CD4-positive, alpha-beta T cell (primary cell): ENCODE results near the gene KAT2B. TPM values are rescaled to one million over a fixed set of nuclear protein-coding genes. Genes with fewer than 3 reads are reported as not detected.

Experiments
- ATAC-seq: fragments of 200-7000 bp; cut with Tn5 transposase; one replicate; pipeline ENCODE4 v1.10.0; 2022; ENCODE audit warnings: mild to moderate bottlenecking; ENCODE audit not compliant: poor library complexity
- CTCF ChIA-PET: fragments of 350-600 bp; sonication (Branson Sonifier 250); formaldehyde crosslinking; loops from one replicate; lab custom pipeline; 2021; ENCODE audit warnings: antibody characterized with exemption, inconsistent platforms; lab: Charles Lee
- POLR2A ChIA-PET: fragments of 350-600 bp; sonication (Branson Sonifier 250); formaldehyde crosslinking; loops from one replicate; lab custom pipeline; 2021; ENCODE audit warnings: antibody characterized with exemption, inconsistent platforms; lab: Charles Lee
- DNase-seq, 14 experiments: peaks; one replicate each; pipeline ENCODE4 v3.0.0-alpha.2; 2013 to 2020; ENCODE audit warnings: mixed read lengths in 2 of 14
- H3K27ac ChIP-seq, 2 donors: one replicate each; pipeline versions ENCODE4 v1.5.1 to v1.7.0; 2013; ENCODE audit warnings: low read length in 2 of 2, low read depth in 1 of 2, mild to moderate bottlenecking in 1 of 2
- H3K27me3 ChIP-seq, 2 experiments: 1 replicate in 1 of 2; 2 replicates in 1 of 2; pipeline versions ENCODE4 v1.6.1 to v1.7.0; 2013; ENCODE audit warnings: low read length in 2 of 2, control low read depth in 1 of 2, mild to moderate bottlenecking in 1 of 2, moderate library complexity in 1 of 2; ENCODE audit not compliant: insufficient read depth in 2 of 2, control insufficient read depth in 1 of 2
- H3K36me3 ChIP-seq: one replicate; pipeline ENCODE4 v1.6.1; 2013; ENCODE audit warnings: low read length, control low read depth; ENCODE audit not compliant: insufficient read depth
- H3K4me1 ChIP-seq: one replicate; pipeline ENCODE4 v1.6.1; 2013; ENCODE audit warnings: low read length, control low read depth; ENCODE audit not compliant: insufficient read depth
- H3K4me3 ChIP-seq: one replicate; pipeline ENCODE4 v1.5.1; 2013; ENCODE audit warnings: mild to moderate bottlenecking, low read length, moderate library complexity
- H3K9me3 ChIP-seq, 2 experiments: 1 replicate in 1 of 2; 2 replicates in 1 of 2; pipeline versions ENCODE4 v1.6.1 to v1.7.0; 2013; ENCODE audit warnings: low read length in 2 of 2, mild to moderate bottlenecking in 2 of 2, control low read depth in 1 of 2, moderate library complexity in 1 of 2; ENCODE audit not compliant: control insufficient read depth in 1 of 2, insufficient read depth in 1 of 2
- H3K27ac Mint-ChIP-seq: one replicate; pipeline ENCODE4 v1.8.0; 2020; ENCODE audit warnings: mixed read lengths
- H3K27me3 Mint-ChIP-seq: one replicate; pipeline ENCODE4 v1.8.0; 2021; ENCODE audit warnings: mixed read lengths
- H3K36me3 Mint-ChIP-seq: one replicate; pipeline ENCODE4 v1.8.0; 2021; ENCODE audit warnings: low read depth, mixed read lengths
- H3K4me1 Mint-ChIP-seq: one replicate; pipeline ENCODE4 v1.8.0; 2021; ENCODE audit warnings: low read depth, mixed read lengths
- H3K4me3 Mint-ChIP-seq: one replicate; pipeline ENCODE4 v1.8.0; 2020; ENCODE audit warnings: mild to moderate bottlenecking, mixed read lengths
- H3K9me3 Mint-ChIP-seq: one replicate; pipeline ENCODE4 v1.8.0; 2020; ENCODE audit warnings: mixed read lengths
- CTCF ChIP-seq: fragments of 200-600 bp; IDR thresholded peaks from one replicate; pipeline ENCODE4 v1.8.0; 2022; ENCODE audit warnings: antibody characterized with exemption, mild to moderate bottlenecking
- intact Hi-C, 2 experiments: fragments of 100-400 bp; cut with DNase I in 1 of 2; cut with micrococcal nuclease in 1 of 2; formaldehyde crosslinking; loops; one replicate each; pipeline versions ENCODE4 v1.15.1 to v1.9.0; 2023 to 2025; cut with DNase I, micrococcal nuclease
- total RNA-seq, 174 experiments: library from RNA in 2 of 174; stranded (reverse) in 2 of 174; gene quantifications; one replicate each; pipeline ENCODE4 v1.2.3 and lab custom pipeline; 2021 to 2026

KAT2B gene
- total RNA-seq, 2 experiments from 2014 or later = 50.9 to 54.4 TPM

GRCh38 chr3:20083253-20083652 lies 43.0 kb downstream of the KAT2B start:
- no peak overlapping the region for H3K4me3 ChIP-seq
- no peak for TF ChIP-seq CTCF
- no peak for ATAC-seq
- H3K9me3 ChIP-seq = no peaks in the 10 kb centered on the region
- Mint-ChIP-seq H3K36me3 (peaks cover 69% of the 10 kb centered on the region), H3K4me3 (no peak overlapping the region), H3K9me3 (no peaks in the 10 kb centered on the region), H3K4me1 (peaks cover 22% of the 10 kb centered on the region), H3K27me3 (no peaks in the 10 kb centered on the region), H3K27ac (peak overlapping the region; percentile 4)
- CTCF ChIA-PET = interaction anchor here (1.0 to 2.3 kb wide), 2 partner anchors 20 to 43 kb away, joined by 4 to 7 read pairs; partner anchors contain the start of gene KAT2B
- H3K36me3 ChIP-seq = peaks cover 20% of the 10 kb centered on the region
- intact Hi-C loops = no loop called here
- DNase-seq = no peak
- peaks cover 5% of the 10 kb centered on the region for H3K4me1 ChIP-seq
- no peaks in the 10 kb centered on the region for H3K27me3 ChIP-seq
- POLR2A ChIA-PET = interaction anchor here (0.8 kb wide), 1 partner anchor 71 kb away, joined by 3 read pairs; no protein-coding TSS in a partner anchor
- no peak overlapping the region for H3K27ac ChIP-seq

- DNase-seq (no peak), ATAC-seq (no peak)
- no peak overlapping the region for H3K27ac Mint-ChIP-seq
- no peaks in the 10 kb centered on the region for H3K9me3 Mint-ChIP-seq
- CTCF ChIA-PET = interaction anchor here (0.8 to 2.3 kb wide), 3 partner anchors 20 to 53 kb away, joined by 3 to 7 read pairs (median 3); no protein-coding TSS in a partner anchor
- H3K4me1 Mint-ChIP-seq = peaks cover 22% of the 10 kb centered on the region
- Histone ChIP-seq H3K27ac (no peak overlapping the region), H3K27me3 (no peaks in the 10 kb centered on the region), H3K9me3 (no peaks in the 10 kb centered on the region), H3K4me3 (no peak overlapping the region), H3K4me1 (peaks cover 5% of the 10 kb centered on the region), H3K36me3 (peaks cover 23% of the 10 kb centered on the region)
- no peak for TF ChIP-seq CTCF
- peaks cover 70% of the 10 kb centered on the region for H3K36me3 Mint-ChIP-seq
- no peaks in the 10 kb centered on the region for H3K27me3 Mint-ChIP-seq
- intact Hi-C loops = no loop called here
- POLR2A ChIA-PET = no interaction called here
- H3K4me3 Mint-ChIP-seq = no peak overlapping the region
Observed at GRCh38 chr3:20083953-20084352, 43.7 kb downstream of the KAT2B start.

DNA sequence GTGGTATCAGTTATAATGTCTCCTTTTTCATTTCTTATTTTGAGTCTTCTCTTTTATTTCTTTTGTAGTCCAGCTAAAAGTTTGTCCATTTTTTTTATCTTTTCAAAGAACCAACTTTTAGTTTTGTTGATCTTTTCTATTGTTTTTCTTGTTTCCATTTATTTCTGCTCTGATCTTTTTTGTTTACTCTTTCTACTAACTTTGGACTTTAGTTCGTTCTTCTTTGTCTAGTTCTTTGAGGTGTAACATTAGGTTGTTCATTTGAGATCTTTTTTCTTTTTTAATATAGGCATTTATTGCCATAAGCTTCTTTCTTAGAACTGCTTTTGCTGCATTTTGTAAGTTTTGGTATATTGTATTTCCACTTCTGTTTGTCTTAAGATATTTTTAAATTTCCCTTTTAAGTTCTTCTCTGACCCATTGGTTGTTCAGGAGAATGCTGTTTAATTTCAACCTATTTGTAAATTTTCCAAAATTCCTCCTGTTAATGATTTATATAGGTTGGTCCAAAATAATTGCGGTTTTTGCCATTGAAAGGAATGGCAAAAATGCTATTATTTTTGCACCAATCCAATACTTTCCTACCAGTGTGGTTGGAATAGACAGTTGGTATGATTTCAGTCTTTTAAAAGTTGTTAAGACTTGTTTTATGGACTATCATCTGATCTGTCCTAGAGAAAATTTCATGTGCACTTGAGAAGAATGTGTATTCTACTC lies 51.2 kb downstream of the KAT2B start:
- ATAC-seq (no peak), DNase-seq (no peak)
- Mint-ChIP-seq H3K9me3 (peaks cover 4% of the 10 kb centered on the region), H3K4me3 (no peak overlapping the region), H3K27ac (no peak overlapping the region), H3K4me1 (peaks cover 16% of the 10 kb centered on the region), H3K36me3 (peaks cover 95% of the 10 kb centered on the region), H3K27me3 (no peaks in the 10 kb centered on the region)
- Histone ChIP-seq H3K27me3 (no peaks in the 10 kb centered on the region), H3K27ac (no peak overlapping the region), H3K9me3 (peaks cover 0 to 5% of the 10 kb centered on the region in 2 experiments), H3K36me3 (peaks cover 58% of the 10 kb centered on the region), H3K4me1 (no peaks in the 10 kb centered on the region), H3K4me3 (no peak overlapping the region)
- intact Hi-C loops = no loop called here
- no peak for TF ChIP-seq CTCF
- ChIA-PET POLR2A (interaction anchor here (0.6 to 1.1 kb wide), 2 partner anchors 12 to 743 kb away, joined by 3 read pairs; no protein-coding TSS in a partner anchor), CTCF (interaction anchor here (1.1 kb wide), 1 partner anchor 11 kb away, joined by 3 read pairs; no protein-coding TSS in a partner anchor)
